GM18867 (cell line): ENCODE data around the gene ATF7.

Source experiments
- ATAC-seq: cut with Tn5 transposase; IDR thresholded peaks from one replicate; pipeline ENCODE4 v1.9.1; 2021; ENCODE audit warnings: mild to moderate bottlenecking, moderate library complexity; ENCODE audit not compliant: unreplicated experiment

ATF7 gene

GRCh38 chr12:53532524-53533445, 93.4 kb downstream of the ATF7 start:
- no peak for ATAC-seq

GRCh38 chr12:53532021-53532420, 94.2 kb downstream of the ATF7 start:
- no peak for ATAC-seq

GRCh38 chr12:53530920-53531319, 95.3 kb downstream of the ATF7 start:
- ATAC-seq, result no peak

GRCh38 chr12:53530061-53530460, 96.1 kb downstream of the ATF7 start:
- no peak for ATAC-seq

- no peak for ATAC-seq
Measured at GRCh38 chr12:53524476-53524875, 101.7 kb downstream of the ATF7 start.

GRCh38 chr12:53523131-53523530, 103.1 kb downstream of the ATF7 start:
- no peak for ATAC-seq

GRCh38 chr12:53518381-53518780, 107.8 kb downstream of the ATF7 start:
- no peak for ATAC-seq

GRCh38 chr12:53516758-53517455, 109.3 kb downstream of the ATF7 start:
- no peak for ATAC-seq

GRCh38 chr12:53515291-53515680, 110.9 kb downstream of the ATF7 start:
- ATAC-seq, result no peak

- ATAC-seq, result no peak
Measured at GRCh38 chr12:53514628-53515290, 111.4 kb downstream of the ATF7 start.

GRCh38 chr12:53513712-53514410, 112.3 kb downstream of the ATF7 start:
- ATAC-seq, result no peak

GRCh38 chr12:53510181-53510812, 115.9 kb downstream of the ATF7 start:
- no peak for ATAC-seq

- ATAC-seq, result peak; percentile 79
Measured at GRCh38 chr12:53508534-53509170, 117.5 kb downstream of the ATF7 start.

GRCh38 chr12:53507603-53507885, 118.6 kb downstream of the ATF7 start:
- no peak for ATAC-seq

- ATAC-seq, result no peak
Measured at GRCh38 chr12:53506881-53507602, 119.1 kb downstream of the ATF7 start, which contains the start of gene NPFF. Gene NPFF (minus strand): TSS chr12:53507484. CDS start chr12:53507474, 10 bp downstream.

GRCh38 chr12:53506450-53506785, 119.8 kb downstream of the ATF7 start:
- ATAC-seq, result no peak

- ATAC-seq, result no peak
Measured at GRCh38 chr12:53505555-53506449, 120.4 kb downstream of the ATF7 start.

GRCh38 chr12:53505086-53505485, 121.1 kb downstream of the ATF7 start:
- ATAC-seq, result no peak
